ENCODE results near the gene RNF144B.
A peak's percentile ranks its signal among the peaks of the same experiment; 100 is the strongest.
"Not testable (repeated sequence)": the region's sequence is repeated elsewhere in the genome, so short reads cannot be mapped to it uniquely, and the experiment has no call there.

RNF144B gene

GRCh38 chr6:18380158-18380836 is 6.9 kb upstream of the RNF144B start:
- no peak for DNase-seq

- DNase-seq = no peak
These were observed 6.3 kb upstream of the RNF144B start for GRCh38 chr6:18380851-18381250.

DNA sequence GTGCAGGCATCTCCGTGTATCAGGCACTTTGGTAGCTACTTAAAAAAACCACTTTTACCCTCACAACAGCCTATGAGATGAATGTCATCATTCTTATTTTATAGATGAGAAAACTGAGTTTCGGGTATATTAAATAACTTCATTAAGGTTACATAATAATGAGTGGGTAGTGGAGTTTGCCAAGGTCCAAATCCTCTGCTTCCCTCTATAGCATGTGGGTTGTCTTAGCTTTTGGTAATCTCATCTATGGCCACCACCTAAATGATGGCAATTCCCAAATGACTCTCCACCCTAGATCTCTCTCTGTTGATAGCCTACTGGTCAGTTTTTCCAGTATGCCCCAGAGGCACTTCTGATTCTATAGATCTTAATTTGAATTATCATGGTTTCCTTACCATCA is 3.7 kb upstream of the RNF144B start:
- no peak for DNase-seq

DNA sequence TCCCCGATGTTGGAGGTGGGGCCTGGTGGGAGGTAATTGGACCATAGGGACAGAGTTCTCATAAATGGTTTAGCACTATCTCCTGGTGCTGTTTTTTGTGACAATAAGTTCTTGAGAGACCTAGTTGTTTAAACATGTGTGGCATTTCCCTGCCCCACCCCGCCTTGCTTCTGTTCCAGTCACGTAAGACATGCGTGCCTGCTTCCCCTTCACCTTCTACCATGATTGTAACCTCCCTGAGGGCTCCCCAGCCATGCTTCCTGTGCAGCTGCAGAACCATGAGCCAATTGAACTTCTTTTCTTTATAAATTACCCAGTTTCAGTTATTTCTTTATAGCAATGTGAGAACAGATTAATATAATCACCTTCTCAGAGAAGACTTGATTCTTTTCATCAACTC is 2.5 kb upstream of the RNF144B start:
- DNase-seq = no peak

- no peak for DNase-seq
These were observed 713 bp upstream of the RNF144B start for GRCh38 chr6:18386298-18386976.

- no peak for DNase-seq
These were observed 1.1 kb downstream of the RNF144B start for GRCh38 chr6:18388271-18388670.

GRCh38 chr6:18388942-18389341 is 1.8 kb downstream of the RNF144B start:
- DNase-seq = peak in 1 of 2 donors; percentile 12

GRCh38 chr6:18389479-18389878 is 2.3 kb downstream of the RNF144B start:
- DNase-seq = no peak

GRCh38 chr6:18390476-18390875 is 3.3 kb downstream of the RNF144B start:
- DNase-seq = no peak

- no peak for DNase-seq
These were observed 3.9 kb downstream of the RNF144B start for GRCh38 chr6:18391023-18391422.

DNA sequence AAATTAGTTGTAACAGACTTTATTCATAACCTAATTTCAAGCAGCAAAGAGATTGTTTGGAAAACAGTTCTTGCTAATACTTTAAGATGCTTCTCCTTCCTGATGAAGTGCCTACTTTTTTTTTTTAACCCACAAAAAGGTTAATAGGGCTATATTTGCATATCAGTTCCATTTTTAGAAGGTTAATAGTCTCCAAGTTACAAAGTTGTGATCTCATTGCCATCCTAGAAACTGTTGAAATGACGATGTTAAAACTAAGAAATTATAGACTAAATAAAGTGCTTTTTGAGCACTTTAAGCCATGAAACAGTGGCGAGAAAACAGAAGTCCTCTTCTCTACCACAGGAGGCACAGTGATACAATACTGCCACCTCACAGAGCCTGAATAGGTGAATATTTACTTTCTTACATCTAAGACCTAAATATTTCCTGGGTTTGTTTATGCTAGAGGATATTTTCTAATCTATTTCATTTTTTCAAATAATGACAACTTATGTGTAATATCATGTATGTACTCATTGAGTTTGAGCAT is 5.3 kb downstream of the RNF144B start:
- DNase-seq = no peak

DNA sequence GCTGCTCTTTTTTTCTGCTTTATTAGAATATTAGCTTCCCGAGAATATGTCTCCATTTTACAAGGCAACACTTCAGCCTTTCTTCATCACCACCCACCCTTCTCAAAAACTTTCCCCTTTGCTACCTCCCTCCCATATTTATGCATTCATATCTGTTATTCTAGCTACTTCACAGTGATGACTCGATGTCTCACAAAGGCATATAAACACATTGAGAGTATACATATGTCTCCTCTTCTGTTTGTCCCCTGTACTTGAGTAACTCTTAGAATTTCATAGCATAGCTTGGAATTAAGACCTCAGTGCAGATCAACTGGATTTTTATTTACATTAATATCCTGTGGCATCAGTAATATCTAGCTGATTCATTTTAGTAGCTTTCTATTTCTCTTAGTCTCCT is 6.5 kb downstream of the RNF144B start:
- DNase-seq = no peak

GRCh38 chr6:18395177-18395855 is 8.2 kb downstream of the RNF144B start:
- no peak for DNase-seq

GRCh38 chr6:18395856-18396197 is 8.7 kb downstream of the RNF144B start:
- no peak for DNase-seq

- DNase-seq = no peak
These were observed 10.6 kb downstream of the RNF144B start for GRCh38 chr6:18397701-18398100.

DNA sequence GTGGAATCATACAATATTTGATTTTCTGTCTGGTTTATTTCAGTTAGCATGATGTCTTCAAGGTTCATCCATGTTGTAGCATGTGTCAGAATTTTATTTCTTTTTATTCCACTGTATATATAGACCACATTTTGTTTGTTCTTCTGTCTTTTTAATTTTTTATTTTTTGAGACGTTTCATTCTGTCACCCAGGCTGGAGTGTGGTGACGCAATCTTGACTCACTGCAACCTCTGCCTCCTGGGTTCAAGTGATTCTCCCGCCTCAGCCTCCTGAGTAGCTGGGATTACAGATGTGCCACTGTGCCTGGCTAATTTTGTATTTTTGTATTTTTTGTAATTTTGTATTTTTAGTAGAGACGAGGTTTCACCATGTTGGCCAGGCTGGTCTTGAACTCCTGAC is 11.1 kb downstream of the RNF144B start:
- not testable (repeated sequence) for DNase-seq

DNA sequence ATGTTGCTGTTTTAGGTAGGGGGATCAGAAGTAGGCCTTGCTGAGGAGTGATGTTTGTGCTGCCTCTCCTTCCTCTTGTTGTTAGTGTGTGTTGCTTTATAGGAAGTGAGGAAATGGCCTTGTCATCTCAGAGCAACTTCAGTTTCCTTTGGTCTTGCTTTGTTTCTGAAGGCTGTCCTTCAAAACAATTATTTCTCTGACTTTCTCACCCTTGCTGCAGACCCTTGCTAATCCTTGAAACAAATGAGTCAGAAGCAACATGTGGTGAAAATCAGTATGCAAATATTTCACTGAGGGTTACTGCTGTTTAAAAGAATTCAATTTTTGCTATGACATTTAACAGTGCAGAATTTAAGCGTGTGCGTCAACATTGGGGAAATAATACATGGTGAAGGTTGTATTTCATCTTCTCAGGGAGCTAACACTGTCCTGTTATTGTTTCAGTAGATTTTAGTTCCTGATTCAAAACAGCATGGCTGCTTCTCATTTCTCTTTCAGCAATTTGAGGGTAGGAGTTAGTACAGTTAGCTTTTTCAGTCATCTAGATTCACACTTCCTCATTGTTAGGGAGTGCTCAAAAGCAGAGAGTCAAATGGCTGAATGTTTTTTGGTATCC is 13.8 kb downstream of the RNF144B start:
- DNase-seq = no peak

GRCh38 chr6:18404965-18405364 is 17.8 kb downstream of the RNF144B start:
- DNase-seq = not testable (repeated sequence)

DNA sequence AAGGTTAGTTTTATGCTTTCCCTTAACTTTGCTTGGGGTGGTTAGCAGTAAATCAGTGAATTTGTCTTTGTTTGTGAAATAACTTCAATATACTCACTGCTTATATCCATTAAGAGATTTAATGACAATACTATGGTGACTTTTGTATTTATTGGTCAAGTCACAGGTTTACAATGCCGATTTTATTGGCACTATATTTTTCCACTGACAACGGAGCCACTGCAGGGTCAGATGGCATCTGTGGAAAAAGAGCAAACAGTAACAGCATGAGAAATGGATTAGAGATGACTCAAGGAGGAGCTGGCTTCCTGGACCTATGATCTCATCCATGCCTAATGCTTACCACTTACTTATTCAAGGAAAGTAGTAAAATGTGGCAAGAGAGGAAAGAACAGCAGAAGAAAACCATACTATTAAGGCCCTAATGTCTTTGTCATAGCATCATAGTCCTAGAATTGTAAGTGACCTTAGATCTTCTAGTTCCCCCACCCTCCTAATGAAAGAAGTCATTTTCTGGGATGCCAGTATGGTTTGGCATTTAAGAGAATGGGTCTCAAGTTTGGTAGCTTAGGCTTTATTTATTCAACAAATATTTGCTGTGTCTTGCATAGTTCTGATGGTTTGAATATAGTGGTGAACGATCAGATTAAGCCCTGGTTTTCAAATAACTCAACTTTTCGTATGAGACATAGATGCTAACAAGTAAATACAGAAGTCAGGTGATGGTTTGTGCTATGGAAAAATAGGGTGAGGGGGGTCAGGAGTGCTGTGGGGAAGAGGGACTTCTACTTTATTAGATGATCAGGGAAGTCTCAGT is 18.5 kb downstream of the RNF144B start:
- no peak for DNase-seq

DNA sequence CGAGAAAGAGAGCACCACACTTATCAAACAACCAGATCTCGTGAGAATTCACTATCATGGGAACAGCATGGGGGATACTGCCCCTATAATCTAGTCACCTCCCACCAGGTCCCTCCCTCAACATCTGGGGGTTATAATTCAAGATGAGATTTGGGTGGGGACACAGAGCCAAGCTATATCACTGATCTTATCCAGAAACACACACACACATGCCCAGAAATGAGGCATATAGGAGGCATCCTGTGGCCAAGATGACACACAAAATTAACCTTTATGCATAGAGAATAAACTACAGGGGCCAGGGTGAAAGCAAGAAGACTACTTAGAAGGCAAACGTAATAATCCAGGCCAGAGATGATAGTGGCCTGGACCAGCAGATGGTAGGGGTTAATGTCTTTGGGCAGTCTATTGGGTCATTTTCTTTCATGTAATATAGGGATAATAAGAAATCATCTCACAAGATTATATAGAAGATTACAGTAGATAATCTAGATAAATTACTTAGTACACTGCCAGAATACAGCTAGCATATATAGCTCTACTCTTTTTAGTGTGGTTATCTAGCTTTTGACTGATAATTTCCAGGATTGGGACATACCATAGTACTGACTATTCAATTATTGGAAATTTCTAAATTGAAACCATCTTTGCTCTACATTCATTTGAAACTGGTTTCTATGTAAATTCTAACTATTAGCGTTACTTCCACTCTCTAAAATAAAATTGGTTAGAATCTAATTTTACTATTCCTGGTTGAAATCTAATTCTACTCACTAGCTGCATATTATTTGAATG is 20.0 kb downstream of the RNF144B start:
- no peak for DNase-seq

DNA sequence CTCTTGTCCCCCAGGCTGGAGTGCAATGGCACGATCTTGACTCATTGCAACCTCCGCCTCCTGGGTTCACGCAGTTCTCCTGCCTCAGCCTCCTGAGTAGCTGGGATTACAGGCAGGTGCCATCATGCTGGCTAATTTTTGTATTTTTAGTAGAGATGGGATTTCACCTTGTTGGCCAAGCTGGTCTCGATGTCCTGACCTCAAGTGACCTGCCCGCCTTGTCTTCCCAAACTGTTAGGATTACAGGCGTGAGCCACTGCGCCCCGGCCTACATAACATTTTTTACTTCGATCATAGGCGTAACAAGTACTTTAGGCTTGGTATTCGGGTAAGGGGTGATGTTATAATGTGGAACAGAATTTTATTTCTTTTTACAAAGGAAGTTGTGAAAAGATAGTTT is 22.5 kb downstream of the RNF144B start:
- not testable (repeated sequence) for DNase-seq

DNA sequence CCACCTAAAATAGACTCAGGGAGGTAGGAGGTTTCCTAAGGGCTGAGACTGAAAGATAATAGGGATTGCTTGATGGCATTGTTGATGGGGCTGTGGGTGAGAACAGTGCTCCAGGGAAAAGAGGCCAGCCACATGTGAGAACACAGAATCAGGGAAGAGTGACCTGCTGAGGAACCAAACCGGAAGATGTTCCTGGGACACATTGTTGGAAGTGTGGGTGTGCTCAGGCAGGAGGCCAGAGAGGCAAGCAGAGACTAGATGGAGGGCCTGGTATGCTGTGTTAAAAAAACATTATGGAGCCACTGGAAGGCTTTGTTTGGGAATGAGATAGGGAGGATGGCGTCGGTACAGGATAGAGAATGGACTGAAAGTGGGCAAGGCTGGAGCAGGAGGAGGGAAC is 23.3 kb downstream of the RNF144B start:
- DNase-seq = no peak
